Left lung (tissue), 10 donors: ENCODE measurements around the gene SHANK2. TPM values are rescaled to one million over a fixed set of nuclear protein-coding genes. Genes with fewer than 3 reads are reported as not detected.

Experiments used
- ATAC-seq: fragments of 200-7000 bp; cut with Tn5 transposase; one replicate; pipeline ENCODE4 v1.9.1; 2020; ENCODE audit warnings: moderate library complexity
- DNase-seq, 4 donors: peaks; one replicate each; pipeline ENCODE4 v3.0.0-alpha.2; 2013 to 2020
- H3K27ac ChIP-seq, 2 donors: fragments of 200-600 bp; sonication (generic) in 1 of 2; one replicate each; pipeline versions ENCODE4 v1.5.0 to v1.8.0; 2020 to 2021
- H3K27me3 ChIP-seq, 2 donors: fragments of 200-600 bp; sonication (generic) in 1 of 2; one replicate each; pipeline versions ENCODE4 v1.5.0 to v1.8.0; 2020 to 2021
- H3K36me3 ChIP-seq, 2 donors: fragments of 200-600 bp; sonication (generic) in 1 of 2; one replicate each; pipeline versions ENCODE4 v1.5.0 to v1.8.0; 2020 to 2021
- H3K4me1 ChIP-seq, 2 donors: fragments of 200-600 bp; one replicate each; pipeline ENCODE4 v1.8.0; 2021
- H3K4me3 ChIP-seq, 2 donors: fragments of 200-600 bp; sonication (generic) in 1 of 2; one replicate each; pipeline versions ENCODE4 v1.5.0 to v1.8.0; 2020 to 2021; ENCODE audit warnings: mild to moderate bottlenecking in 1 of 2
- H3K9me3 ChIP-seq, 2 donors: fragments of 200-600 bp; sonication (generic) in 1 of 2; one replicate each; pipeline versions ENCODE4 v1.5.0 to v1.8.0; 2020 to 2021
- intact Hi-C, 2 donors: fragments of 100-400 bp; cut with DNase I; formaldehyde crosslinking; loops; one replicate each; pipeline versions ENCODE4 v1.11.2 to v1.14.2; 2022
- polyA plus RNA-seq, 6 donors: library from polyadenylated mRNA; unstranded; fragments of 120-200 nt; gene quantifications; one replicate each; pipeline ENCODE4 v1.2.1, GENCODE V29; 2013; ENCODE audit not compliant: insufficient read length in 6 of 6
- total RNA-seq, 2 donors: library from RNA; stranded (reverse); fragmentation: NEBNext Ultra II Directional; extraction: Animal tissue kit (Norgen Biotek cat#: 25700); gene quantifications; one replicate each; pipeline ENCODE4 v1.2.1, GENCODE V29; 2021
- TF ChIP-seq, protein P1 (sequence below), 2 donors: fragments of 200-600 bp; sonication (generic) in 1 of 2; IDR thresholded peaks; one replicate each; pipeline versions ENCODE4 v1.5.0 to v1.8.0; 2021; ENCODE audit warnings: antibody characterized with exemption in 2 of 2
- donor health status: DM: no; HTN: yes; CAD: no.
- donor health status: DM: no; HTN: no; CAD: no.

SHANK2 gene
- total and polyA plus RNA-seq, 8 donors, result 22.0 to 44.0 (median 26.5) TPM

GRCh38 chr11:71222318-71223080 lies 29.9 kb downstream of the SHANK2 start:
- H3K27ac ChIP-seq, result no peak overlapping the region
- no peak overlapping the region for H3K4me3 ChIP-seq
- peaks cover 0 to 20% of the 10 kb centered on the region in 2 donors for H3K9me3 ChIP-seq
- no peaks in the 10 kb centered on the region for H3K36me3 ChIP-seq
- TF ChIP-seq, protein P1, sequence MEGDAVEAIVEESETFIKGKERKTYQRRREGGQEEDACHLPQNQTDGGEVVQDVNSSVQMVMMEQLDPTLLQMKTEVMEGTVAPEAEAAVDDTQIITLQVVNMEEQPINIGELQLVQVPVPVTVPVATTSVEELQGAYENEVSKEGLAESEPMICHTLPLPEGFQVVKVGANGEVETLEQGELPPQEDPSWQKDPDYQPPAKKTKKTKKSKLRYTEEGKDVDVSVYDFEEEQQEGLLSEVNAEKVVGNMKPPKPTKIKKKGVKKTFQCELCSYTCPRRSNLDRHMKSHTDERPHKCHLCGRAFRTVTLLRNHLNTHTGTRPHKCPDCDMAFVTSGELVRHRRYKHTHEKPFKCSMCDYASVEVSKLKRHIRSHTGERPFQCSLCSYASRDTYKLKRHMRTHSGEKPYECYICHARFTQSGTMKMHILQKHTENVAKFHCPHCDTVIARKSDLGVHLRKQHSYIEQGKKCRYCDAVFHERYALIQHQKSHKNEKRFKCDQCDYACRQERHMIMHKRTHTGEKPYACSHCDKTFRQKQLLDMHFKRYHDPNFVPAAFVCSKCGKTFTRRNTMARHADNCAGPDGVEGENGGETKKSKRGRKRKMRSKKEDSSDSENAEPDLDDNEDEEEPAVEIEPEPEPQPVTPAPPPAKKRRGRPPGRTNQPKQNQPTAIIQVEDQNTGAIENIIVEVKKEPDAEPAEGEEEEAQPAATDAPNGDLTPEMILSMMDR (IDR thresholded peaks at IDR 0.05), result no peak
- peak in 1 of 4 donors; percentile 19 for DNase-seq
- H3K4me1 ChIP-seq, result no peaks in the 10 kb centered on the region
- intact Hi-C loops, result no loop called here
- H3K27me3 ChIP-seq, result peaks cover 0 to 4% of the 10 kb centered on the region in 2 donors
- no peak for ATAC-seq

DNA sequence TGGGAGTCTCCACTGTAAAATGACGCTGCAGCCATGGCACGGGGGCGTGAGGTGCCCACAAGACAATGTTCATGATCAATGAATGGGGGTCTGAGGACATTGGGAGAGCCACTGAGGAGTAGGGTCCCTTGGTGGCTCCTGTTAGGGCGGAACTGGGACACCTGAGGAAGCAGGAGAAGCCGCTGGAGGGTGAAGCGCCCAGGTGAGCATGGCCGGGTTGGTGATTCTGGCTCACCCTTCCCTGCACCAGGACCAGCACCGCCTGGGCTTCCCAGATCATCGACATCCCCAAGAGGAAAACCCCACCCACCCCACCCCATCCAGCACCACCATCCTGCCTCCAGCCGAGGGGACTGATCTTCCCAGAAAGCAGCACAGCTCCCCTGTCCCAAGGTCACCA lies 30.6 kb downstream of the SHANK2 start:
- peak in 1 of 4 donors; percentile 14 for DNase-seq
- Histone ChIP-seq H3K36me3 (no peaks in the 10 kb centered on the region), H3K27me3 (peaks cover 0 to 4% of the 10 kb centered on the region in 2 donors), H3K4me3 (no peak overlapping the region), H3K9me3 (peaks cover 0 to 14% of the 10 kb centered on the region in 2 donors), H3K27ac (no peak overlapping the region), H3K4me1 (no peaks in the 10 kb centered on the region)
- intact Hi-C loops, result no loop called here
- ATAC-seq, result no peak
- TF ChIP-seq, protein P1 (IDR thresholded peaks at IDR 0.05), result no peak

GRCh38 chr11:71221201-71221600 lies 31.2 kb downstream of the SHANK2 start:
- no peaks in the 10 kb centered on the region for H3K36me3 ChIP-seq
- H3K27ac ChIP-seq, result no peak overlapping the region
- H3K4me1 ChIP-seq, result no peaks in the 10 kb centered on the region
- DNase-seq, result peak in 1 of 4 donors; percentile 19
- H3K27me3 ChIP-seq, result peaks cover 0 to 4% of the 10 kb centered on the region in 2 donors
- H3K9me3 ChIP-seq, result peaks cover 0 to 7% of the 10 kb centered on the region in 2 donors
- ATAC-seq, result no peak
- no peak overlapping the region for H3K4me3 ChIP-seq
- TF ChIP-seq, protein P1 (IDR thresholded peaks at IDR 0.05), result no peak
- intact Hi-C loops, result no loop called here

GRCh38 chr11:71218789-71219499 lies 33.4 kb downstream of the SHANK2 start:
- H3K27ac ChIP-seq, result no peak overlapping the region
- no peaks in the 10 kb centered on the region for H3K36me3 ChIP-seq
- intact Hi-C loops, result no loop called here
- H3K27me3 ChIP-seq, result peaks cover 0 to 4% of the 10 kb centered on the region in 2 donors
- DNase-seq (peak in 1 of 4 donors; percentile 5), ATAC-seq (no peak)
- TF ChIP-seq, protein P1 (IDR thresholded peaks at IDR 0.05), result no peak
- no peak overlapping the region for H3K4me3 ChIP-seq
- no peaks in the 10 kb centered on the region for H3K9me3 ChIP-seq
- H3K4me1 ChIP-seq, result no peaks in the 10 kb centered on the region

GRCh38 chr11:71215425-71215965 lies 36.9 kb downstream of the SHANK2 start:
- intact Hi-C loops, result no loop called here

More at GRCh38 chr11:71215425-71215965, 36.9 kb downstream of the SHANK2 start:
- Histone ChIP-seq H3K4me3 (no peak overlapping the region), H3K9me3 (no peaks in the 10 kb centered on the region), H3K27ac (no peak overlapping the region), H3K36me3 (no peaks in the 10 kb centered on the region), H3K27me3 (peaks cover 0 to 4% of the 10 kb centered on the region in 2 donors), H3K4me1 (no peaks in the 10 kb centered on the region)
- ATAC-seq (no peak), DNase-seq (peak in 1 of 4 donors; percentile 12)
- TF ChIP-seq, protein P1 (IDR thresholded peaks at IDR 0.05), result no peak
